Endodermal cell (in vitro differentiated cells): ENCODE data around the gene LPIN1. TPM values are rescaled to one million over a fixed set of nuclear protein-coding genes. Genes with fewer than 3 reads are reported as not detected.

Source experiments
- DNase-seq: peaks from one replicate; pipeline ENCODE4 v3.0.0-alpha.2; 2017
- H3K27ac ChIP-seq: 2 replicates; pipeline ENCODE4 v1.5.1; 2013; ENCODE audit warnings: mild to moderate bottlenecking, low read depth, low read length, moderate library complexity
- H3K27me3 ChIP-seq: 2 replicates; pipeline ENCODE4 v1.6.1; 2013; ENCODE audit warnings: mild to moderate bottlenecking, low read length, moderate library complexity; ENCODE audit not compliant: insufficient read depth, control insufficient read depth, poor library complexity, severe bottlenecking
- H3K36me3 ChIP-seq: 2 replicates; pipeline ENCODE4 v1.7.0; 2013; ENCODE audit warnings: mild to moderate bottlenecking, low read length, moderate library complexity; ENCODE audit not compliant: control insufficient read depth, insufficient read depth
- H3K4me1 ChIP-seq: one replicate; pipeline ENCODE4 v1.7.0; 2013; ENCODE audit warnings: low read length; ENCODE audit not compliant: control insufficient read depth, insufficient read depth
- H3K4me3 ChIP-seq: 2 replicates; pipeline ENCODE4 v1.5.1; 2013; ENCODE audit warnings: mild to moderate bottlenecking, low read length, moderate library complexity
- H3K9ac ChIP-seq: 2 replicates; pipeline ENCODE4 v1.6.1; 2013; ENCODE audit warnings: mild to moderate bottlenecking, low read length, moderate library complexity; ENCODE audit not compliant: poor library complexity, severe bottlenecking; ENCODE audit errors: extremely low read depth
- H3K9me3 ChIP-seq: 2 replicates; pipeline ENCODE4 v1.6.1; 2013; ENCODE audit warnings: mild to moderate bottlenecking, low read length, moderate library complexity; ENCODE audit not compliant: control insufficient read depth
- H3K27ac Mint-ChIP-seq: 2 replicates; pipeline ENCODE4 v1.8.0; 2020; ENCODE audit warnings: mixed read lengths
- H3K27me3 Mint-ChIP-seq: 2 replicates; pipeline ENCODE4 v1.8.0; 2021; ENCODE audit warnings: mild to moderate bottlenecking, mixed read lengths; ENCODE audit not compliant: insufficient read depth
- H3K36me3 Mint-ChIP-seq: 2 replicates; pipeline ENCODE4 v1.8.0; 2020; ENCODE audit warnings: low read depth, mixed read lengths
- H3K4me1 Mint-ChIP-seq: 2 replicates; pipeline ENCODE4 v1.8.0; 2020; ENCODE audit warnings: mixed read lengths
- H3K4me3 Mint-ChIP-seq: 2 replicates; pipeline ENCODE4 v1.8.0; 2020; ENCODE audit warnings: mild to moderate bottlenecking, moderate library complexity, mixed read lengths
- H3K9me3 Mint-ChIP-seq: 2 replicates; pipeline ENCODE4 v1.8.0; 2020; ENCODE audit warnings: mild to moderate bottlenecking, mixed read lengths
- CTCF ChIP-seq: fragments of 200-600 bp; sonication (generic); conservative IDR thresholded peaks from 2 replicates; pipeline ENCODE4 v1.5.0; 2021; ENCODE audit warnings: antibody characterized with exemption, mild to moderate bottlenecking
- WGBS, 2 experiments: methylation state at CpG; one replicate each; pipeline versions ENCODE4 v1.1.5 to v1.1.7; 2013; ENCODE audit warnings: missing lambda C conversion rate in 2 of 2, mixed read lengths in 1 of 2; ENCODE audit not compliant: insufficient coverage in 1 of 2, insufficient read length in 1 of 2; 5-methylcytosine and 5-hydroxymethylcytosine counted together
- total RNA-seq, 2 donors: library from RNA; stranded (reverse); fragmentation: NEBNext Ultra II Directional in 1 of 2; extraction: Animal tissue kit (Norgen Biotek cat#: 25700) in 1 of 2; gene quantifications; 2 replicates in 1 of 2; 3 replicates in 1 of 2; pipeline ENCODE4 v1.2.1, GENCODE V29; 2021

LPIN1 gene
- total RNA-seq, 2 donors from 2014 or later: 23.9 to 24.3 TPM

GRCh38 chr2:11738589-11739436 lies 7.6 kb upstream of the LPIN1 start:
- Histone ChIP-seq H3K9ac (no peak overlapping the region), H3K4me3 (no peak overlapping the region), H3K4me1 (no peaks in the 10 kb centered on the region), H3K9me3 (no peaks in the 10 kb centered on the region), H3K27ac (no peak overlapping the region), H3K27me3 (no peaks in the 10 kb centered on the region), H3K36me3 (no peaks in the 10 kb centered on the region)
- WGBS, 2 experiments: 77 to 86% methylated on average over 7 to 8 of the region's 8 CpGs
- peak; percentile 78 for TF ChIP-seq CTCF
- Mint-ChIP-seq H3K27me3 (peaks cover 1% of the 10 kb centered on the region), H3K27ac (no peak overlapping the region), H3K4me1 (peaks cover 21% of the 10 kb centered on the region), H3K36me3 (no peaks in the 10 kb centered on the region), H3K9me3 (no peaks in the 10 kb centered on the region), H3K4me3 (no peak overlapping the region)
- DNase-seq: peak; percentile 86

- Histone ChIP-seq H3K27me3 (no peaks in the 10 kb centered on the region), H3K27ac (no peak overlapping the region), H3K4me3 (no peak overlapping the region), H3K4me1 (peaks cover 9% of the 10 kb centered on the region), H3K9ac (no peak overlapping the region), H3K36me3 (no peaks in the 10 kb centered on the region), H3K9me3 (no peaks in the 10 kb centered on the region)
- Mint-ChIP-seq H3K27ac (no peak overlapping the region), H3K36me3 (no peaks in the 10 kb centered on the region), H3K4me1 (peaks cover 31% of the 10 kb centered on the region), H3K4me3 (no peak overlapping the region), H3K27me3 (peaks cover 11% of the 10 kb centered on the region), H3K9me3 (no peaks in the 10 kb centered on the region)
- no peak for TF ChIP-seq CTCF
- DNase-seq: no peak
- WGBS, 2 experiments: 78 to 95% methylated on average over 3 of the region's 3 CpGs
Observed at GRCh38 chr2:11740723-11741122, 5.7 kb upstream of the LPIN1 start.

- H3K9me3 Mint-ChIP-seq: no peaks in the 10 kb centered on the region
- Histone ChIP-seq H3K27me3 (no peaks in the 10 kb centered on the region), H3K36me3 (no peaks in the 10 kb centered on the region), H3K4me3 (no peak overlapping the region), H3K4me1 (peaks cover 9% of the 10 kb centered on the region), H3K9ac (no peak overlapping the region), H3K27ac (no peak overlapping the region), H3K9me3 (no peaks in the 10 kb centered on the region)
- no peak overlapping the region for H3K27ac Mint-ChIP-seq
- H3K4me1 Mint-ChIP-seq: peaks cover 33% of the 10 kb centered on the region
- TF ChIP-seq CTCF: no peak
- H3K4me3 Mint-ChIP-seq: no peak overlapping the region
- no peak for DNase-seq
- H3K27me3 Mint-ChIP-seq: peaks cover 16% of the 10 kb centered on the region
- 90 to 100% methylated on average over 2 to 4 of the region's 4 CpGs for WGBS, 2 experiments
- H3K36me3 Mint-ChIP-seq: no peaks in the 10 kb centered on the region
Observed at GRCh38 chr2:11742317-11742701, 4.1 kb upstream of the LPIN1 start.
